Measurements from ENCODE around the gene PKP4. TPM values are rescaled to one million over a fixed set of nuclear protein-coding genes. Genes with fewer than 3 reads are reported as not detected.
A peak's percentile ranks its signal among the peaks of the same experiment; 100 is the strongest.

The PKP4 gene
- total and polyA plus RNA-seq, 2 donors (not counting 1 experiment from before 2014, with no cell fraction given), result 44.5 to 56.3 TPM

DNA sequence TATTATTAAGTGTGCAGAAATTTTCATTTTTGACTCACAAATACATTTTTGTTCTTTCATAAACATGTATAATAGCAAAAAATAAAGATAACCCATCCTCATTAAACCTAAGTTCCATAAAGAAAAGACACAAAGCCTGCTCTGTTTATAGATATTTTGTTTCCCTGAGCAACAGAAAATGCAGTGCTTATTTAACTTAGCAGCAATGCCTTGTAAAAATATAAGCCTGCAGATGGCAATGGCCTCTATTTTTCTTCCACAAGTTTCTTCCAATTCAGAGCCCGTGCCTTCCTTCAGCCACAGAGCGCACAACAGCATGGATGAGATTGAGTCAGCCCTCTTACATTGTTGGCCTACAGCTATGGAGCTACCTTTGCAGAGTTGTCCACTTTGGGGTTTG is 43.6 kb downstream of the PKP4 start:
- no peak overlapping the region for H2AFZ ChIP-seq (ENCODE audit: low read length)
- peaks cover 41% of the 10 kb centered on the region for H3K79me2 ChIP-seq (ENCODE audit: control insufficient read depth, insufficient read depth, low read length)
- peak overlapping the region; percentile 6 for H3K27ac ChIP-seq (ENCODE audit: insufficient read depth, low read length)
- TF ChIP-seq EZH2 (IDR thresholded peaks at IDR 0.05; ENCODE audit: low read length, missing control alignments), result no peak
- TF ChIP-seq, protein P1, sequence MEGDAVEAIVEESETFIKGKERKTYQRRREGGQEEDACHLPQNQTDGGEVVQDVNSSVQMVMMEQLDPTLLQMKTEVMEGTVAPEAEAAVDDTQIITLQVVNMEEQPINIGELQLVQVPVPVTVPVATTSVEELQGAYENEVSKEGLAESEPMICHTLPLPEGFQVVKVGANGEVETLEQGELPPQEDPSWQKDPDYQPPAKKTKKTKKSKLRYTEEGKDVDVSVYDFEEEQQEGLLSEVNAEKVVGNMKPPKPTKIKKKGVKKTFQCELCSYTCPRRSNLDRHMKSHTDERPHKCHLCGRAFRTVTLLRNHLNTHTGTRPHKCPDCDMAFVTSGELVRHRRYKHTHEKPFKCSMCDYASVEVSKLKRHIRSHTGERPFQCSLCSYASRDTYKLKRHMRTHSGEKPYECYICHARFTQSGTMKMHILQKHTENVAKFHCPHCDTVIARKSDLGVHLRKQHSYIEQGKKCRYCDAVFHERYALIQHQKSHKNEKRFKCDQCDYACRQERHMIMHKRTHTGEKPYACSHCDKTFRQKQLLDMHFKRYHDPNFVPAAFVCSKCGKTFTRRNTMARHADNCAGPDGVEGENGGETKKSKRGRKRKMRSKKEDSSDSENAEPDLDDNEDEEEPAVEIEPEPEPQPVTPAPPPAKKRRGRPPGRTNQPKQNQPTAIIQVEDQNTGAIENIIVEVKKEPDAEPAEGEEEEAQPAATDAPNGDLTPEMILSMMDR (conservative IDR thresholded peaks at IDR 0.05 in 1 of 2, IDR thresholded peaks at IDR 0.05 in 1 of 2; ENCODE audit: low read depth in 1 of 2, low read length in 2 of 2), result no peak
- H3K36me3 ChIP-seq (ENCODE audit: control insufficient read depth, insufficient read depth, low read length), result no peaks in the 10 kb centered on the region
- no peaks in the 10 kb centered on the region for H3K9me3 ChIP-seq (ENCODE audit: control insufficient read depth, insufficient read depth, low read depth, low read length)
- no peaks in the 10 kb centered on the region for H4K20me1 ChIP-seq (ENCODE audit: control insufficient read depth, extremely low read depth, insufficient read depth, low read length)
- H3K9ac ChIP-seq (ENCODE audit: insufficient read depth, low read length), result no peak overlapping the region
- H3K27me3 ChIP-seq (ENCODE audit: control insufficient read depth, insufficient read depth, low read length), result no peaks in the 10 kb centered on the region
- H3K4me2 ChIP-seq (ENCODE audit: extremely low read depth, insufficient read depth, low read length), result no peak overlapping the region
- DNase-seq (ENCODE audit: low read depth in 2 of 2), result no peak
- peaks cover 27% of the 10 kb centered on the region for H3K4me1 ChIP-seq (ENCODE audit: control insufficient read depth, extremely low read depth, insufficient read depth, low read length)
- no peak overlapping the region for H3K4me3 ChIP-seq (replicated peaks in 1 of 4; ENCODE audit: control extremely low read depth in 1 of 4, insufficient read depth in 1 of 4, low read depth in 3 of 4, low read length in 4 of 4)

GRCh38 chr2:158501301-158501700 is 44.5 kb downstream of the PKP4 start:
- Histone ChIP-seq H3K4me1 (ENCODE audit: control insufficient read depth, extremely low read depth, insufficient read depth, low read length) (peaks cover 27% of the 10 kb centered on the region), H3K9ac (ENCODE audit: insufficient read depth, low read length) (no peak overlapping the region), H2AFZ (ENCODE audit: low read length) (no peak overlapping the region), H3K36me3 (ENCODE audit: control insufficient read depth, insufficient read depth, low read length) (no peaks in the 10 kb centered on the region), H3K27me3 (ENCODE audit: control insufficient read depth, insufficient read depth, low read length) (no peaks in the 10 kb centered on the region), H3K4me3 (replicated peaks in 1 of 4; ENCODE audit: control extremely low read depth in 1 of 4, insufficient read depth in 1 of 4, low read depth in 3 of 4, low read length in 4 of 4) (no peak overlapping the region), H3K4me2 (ENCODE audit: extremely low read depth, insufficient read depth, low read length) (no peak overlapping the region), H3K27ac (ENCODE audit: insufficient read depth, low read length) (no peak overlapping the region), H4K20me1 (ENCODE audit: control insufficient read depth, extremely low read depth, insufficient read depth, low read length) (no peaks in the 10 kb centered on the region), H3K79me2 (ENCODE audit: control insufficient read depth, insufficient read depth, low read length) (peaks cover 44% of the 10 kb centered on the region), H3K9me3 (ENCODE audit: control insufficient read depth, insufficient read depth, low read depth, low read length) (no peaks in the 10 kb centered on the region)
- no peak for DNase-seq (ENCODE audit: low read depth in 2 of 2)
- no peak for TF ChIP-seq EZH2 (IDR thresholded peaks at IDR 0.05; ENCODE audit: low read length, missing control alignments)
- TF ChIP-seq, protein P1 (conservative IDR thresholded peaks at IDR 0.05 in 1 of 2, IDR thresholded peaks at IDR 0.05 in 1 of 2; ENCODE audit: low read depth in 1 of 2, low read length in 2 of 2), result no peak

- Histone ChIP-seq H3K9ac (ENCODE audit: insufficient read depth, low read length) (no peak overlapping the region), H3K4me3 (replicated peaks in 1 of 4; ENCODE audit: control extremely low read depth in 1 of 4, insufficient read depth in 1 of 4, low read depth in 3 of 4, low read length in 4 of 4) (no peak overlapping the region), H3K4me1 (ENCODE audit: control insufficient read depth, extremely low read depth, insufficient read depth, low read length) (peaks cover 23% of the 10 kb centered on the region), H3K79me2 (ENCODE audit: control insufficient read depth, insufficient read depth, low read length) (peaks cover 41% of the 10 kb centered on the region), H3K27ac (ENCODE audit: insufficient read depth, low read length) (peak overlapping the region; percentile 49), H4K20me1 (ENCODE audit: control insufficient read depth, extremely low read depth, insufficient read depth, low read length) (no peaks in the 10 kb centered on the region), H2AFZ (ENCODE audit: low read length) (no peak overlapping the region), H3K4me2 (ENCODE audit: extremely low read depth, insufficient read depth, low read length) (no peak overlapping the region), H3K9me3 (ENCODE audit: control insufficient read depth, insufficient read depth, low read depth, low read length) (no peaks in the 10 kb centered on the region), H3K36me3 (ENCODE audit: control insufficient read depth, insufficient read depth, low read length) (no peaks in the 10 kb centered on the region), H3K27me3 (ENCODE audit: control insufficient read depth, insufficient read depth, low read length) (no peaks in the 10 kb centered on the region)
- DNase-seq (ENCODE audit: low read depth in 2 of 2), result peak; percentile 81 to 93
- TF ChIP-seq EZH2 (IDR thresholded peaks at IDR 0.05; ENCODE audit: low read length, missing control alignments), result no peak
- TF ChIP-seq, protein P1 (conservative IDR thresholded peaks at IDR 0.05 in 1 of 2, IDR thresholded peaks at IDR 0.05 in 1 of 2; ENCODE audit: low read depth in 1 of 2, low read length in 2 of 2), result no peak
These were observed 46.2 kb downstream of the PKP4 start for GRCh38 chr2:158502974-158503373.
